ENCODE data around the gene NDUFS6. TPM values are rescaled to one million over a fixed set of nuclear protein-coding genes. Genes with fewer than 3 reads are reported as not detected.
"Not testable (repeated sequence)": the region's sequence is repeated elsewhere in the genome, so short reads cannot be mapped to it uniquely, and the experiment has no call there.

Gene NDUFS6
- total RNA-seq, 4 donors from 2014 or later, result 28.2 to 62.0 (median 40.3) TPM

- Histone ChIP-seq H3K4me1 (peaks cover 0 to 16% (median 2%) of the 10 kb centered on the region in 4 donors), H3K9me3 (no peaks in the 10 kb centered on the region), H3K4me3 (no peak overlapping the region), H3K27me3 (no peaks in the 10 kb centered on the region), H3K27ac (no peak overlapping the region), H3K36me3 (no peaks in the 10 kb centered on the region)
- no peak for DNase-seq (ENCODE audit: low spot score in 2 of 2)
- TF ChIP-seq EP300 (IDR thresholded peaks at IDR 0.05), result no peak
- no peak for TF ChIP-seq POLR2A (IDR thresholded peaks at IDR 0.05)
- TF ChIP-seq CTCF (IDR thresholded peaks at IDR 0.05), result no peak
- WGBS, 2 donors, result 79 to 84% methylated on average over 11 to 12 of the region's 12 CpGs
These were observed 13.6 kb upstream of the NDUFS6 start for GRCh38 chr5:1787472-1788047.

- H3K27ac ChIP-seq, result no peak overlapping the region
- TF ChIP-seq CTCF (IDR thresholded peaks at IDR 0.05), result no peak
- no peak for TF ChIP-seq POLR2A (IDR thresholded peaks at IDR 0.05)
- no peak for TF ChIP-seq EP300 (IDR thresholded peaks at IDR 0.05)
- DNase-seq (ENCODE audit: low spot score in 2 of 2), result no peak
- WGBS, 2 donors, result 91% methylated on average over 7 of the region's 7 CpGs
- no peaks in the 10 kb centered on the region for H3K36me3 ChIP-seq
- H3K9me3 ChIP-seq, result no peaks in the 10 kb centered on the region
- H3K27me3 ChIP-seq, result no peaks in the 10 kb centered on the region
- no peak overlapping the region for H3K4me3 ChIP-seq
- peaks cover 0 to 16% (median 2%) of the 10 kb centered on the region in 4 donors for H3K4me1 ChIP-seq
These were observed 13.0 kb upstream of the NDUFS6 start for GRCh38 chr5:1788200-1788599.

- no peak for DNase-seq (ENCODE audit: low spot score in 2 of 2)
- Histone ChIP-seq H3K4me1 (peaks cover 0 to 16% (median 2%) of the 10 kb centered on the region in 4 donors), H3K27me3 (no peaks in the 10 kb centered on the region), H3K27ac (no peak overlapping the region), H3K4me3 (no peak overlapping the region), H3K36me3 (no peaks in the 10 kb centered on the region), H3K9me3 (no peaks in the 10 kb centered on the region)
- TF ChIP-seq POLR2A (IDR thresholded peaks at IDR 0.05) (no peak), EP300 (IDR thresholded peaks at IDR 0.05) (no peak)
- WGBS, 2 donors, result 87 to 90% methylated on average over 15 of the region's 15 CpGs
These were observed 12.4 kb upstream of the NDUFS6 start for GRCh38 chr5:1788828-1789227.

GRCh38 chr5:1789438-1789833 is 11.8 kb upstream of the NDUFS6 start:
- H3K36me3 ChIP-seq; H3K4me3 ChIP-seq; H3K9me3 ChIP-seq; H3K27me3 ChIP-seq; DNase-seq (ENCODE audit: low spot score in 2 of 2): not testable (repeated sequence)
- H3K27ac ChIP-seq, result peak overlapping the region in 1 of 4 donors; percentile 55
- WGBS, 2 donors, result 82 to 86% methylated on average over 3 of the region's 3 CpGs
- H3K4me1 ChIP-seq, result peaks cover 0 to 16% (median 2%) of the 10 kb centered on the region in 4 donors

- Histone ChIP-seq H3K4me3 (no peak overlapping the region), H3K9me3 (no peaks in the 10 kb centered on the region), H3K27ac (peak overlapping the region in 1 of 4 donors; percentile 55), H3K27me3 (no peaks in the 10 kb centered on the region), H3K36me3 (peaks cover 0 to 6% (median 0%) of the 10 kb centered on the region in 3 donors), H3K4me1 (peaks cover 0 to 16% (median 2%) of the 10 kb centered on the region in 4 donors)
- 16 to 19% methylated on average over 10 of the region's 10 CpGs for WGBS, 2 donors
- DNase-seq (ENCODE audit: low spot score in 2 of 2), result no peak
- no peak for TF ChIP-seq CTCF (IDR thresholded peaks at IDR 0.05)
These were observed 11.3 kb upstream of the NDUFS6 start for GRCh38 chr5:1789834-1790471.

GRCh38 chr5:1791176-1791575 is 10.0 kb upstream of the NDUFS6 start:
- WGBS, 2 donors, result 71 to 78% methylated on average over 3 of the region's 3 CpGs
- no peak for DNase-seq (ENCODE audit: low spot score in 2 of 2)

More at GRCh38 chr5:1791176-1791575, 10.0 kb upstream of the NDUFS6 start:
- Histone ChIP-seq H3K4me1 (peaks cover 0 to 16% (median 2%) of the 10 kb centered on the region in 4 donors), H3K27me3 (no peaks in the 10 kb centered on the region), H3K9me3 (no peaks in the 10 kb centered on the region), H3K27ac (no peak overlapping the region), H3K4me3 (no peak overlapping the region), H3K36me3 (peaks cover 0 to 15% (median 0%) of the 10 kb centered on the region in 3 donors)
- TF ChIP-seq EP300 (IDR thresholded peaks at IDR 0.05) (no peak), CTCF (IDR thresholded peaks at IDR 0.05) (no peak), POLR2A (IDR thresholded peaks at IDR 0.05) (no peak)
